Endothelial cell of hepatic sinusoid (primary cell): ENCODE measurements around the gene KCNJ9.
"Not testable (repeated sequence)": the region's sequence is repeated elsewhere in the genome, so short reads cannot be mapped to it uniquely, and the experiment has no call there.

Experiments used
- in situ Hi-C: cut with HindIII; loops from 2 replicates; pipeline ENCODE4 v1.10.0; 2017; ENCODE audit warnings: low sequenced_read_pairs

The KCNJ9 gene

GRCh38 chr1:160081261-160081936, at the start of gene KCNJ9:
Gene KCNJ9, plus strand, starts transcription at chr1:160081538. Its CDS starts 2,493 bp downstream, at chr1:160084031.
- in situ Hi-C loops = no loop called here

- in situ Hi-C loops = no loop called here
Observed at GRCh38 chr1:160032165-160032820, 49.0 kb upstream of the KCNJ9 start.

- in situ Hi-C loops = no loop called here
Observed at GRCh38 chr1:160040476-160040875, 40.9 kb upstream of the KCNJ9 start.

- in situ Hi-C loops = no loop called here
Observed at GRCh38 chr1:160043543-160043942, 37.8 kb upstream of the KCNJ9 start.

GRCh38 chr1:160045653-160046052, 35.7 kb upstream of the KCNJ9 start:
- in situ Hi-C loops = no loop called here

- in situ Hi-C loops = no loop called here
Observed at GRCh38 chr1:160046494-160047110, 34.7 kb upstream of the KCNJ9 start.

GRCh38 chr1:160047111-160047991, 34.0 kb upstream of the KCNJ9 start:
- in situ Hi-C loops = no loop called here

- in situ Hi-C loops = no loop called here
Observed at GRCh38 chr1:160048335-160048734, 33.0 kb upstream of the KCNJ9 start.

- in situ Hi-C loops = no loop called here
Observed at GRCh38 chr1:160049101-160049500, 32.2 kb upstream of the KCNJ9 start.

GRCh38 chr1:160050182-160050581, 31.2 kb upstream of the KCNJ9 start:
- in situ Hi-C loops = not testable (repeated sequence)

- in situ Hi-C loops = no loop called here
Observed at GRCh38 chr1:160050619-160051018, 30.7 kb upstream of the KCNJ9 start.

GRCh38 chr1:160052936-160053335, 28.4 kb upstream of the KCNJ9 start:
- in situ Hi-C loops = no loop called here

GRCh38 chr1:160053548-160054365, 27.6 kb upstream of the KCNJ9 start:
- in situ Hi-C loops = no loop called here

- in situ Hi-C loops = no loop called here
Observed at GRCh38 chr1:160056648-160057169, 24.6 kb upstream of the KCNJ9 start.

- in situ Hi-C loops = no loop called here
Observed at GRCh38 chr1:160058087-160058486, 23.3 kb upstream of the KCNJ9 start.

GRCh38 chr1:160061369-160062229, 19.7 kb upstream of the KCNJ9 start:
- in situ Hi-C loops = no loop called here

GRCh38 chr1:160062230-160062532, 19.2 kb upstream of the KCNJ9 start:
- in situ Hi-C loops = no loop called here

- in situ Hi-C loops = no loop called here
Observed at GRCh38 chr1:160063176-160063575, 18.2 kb upstream of the KCNJ9 start.

GRCh38 chr1:160064164-160064563, 17.2 kb upstream of the KCNJ9 start:
- in situ Hi-C loops = no loop called here
